ENCODE measurements around the gene FBXO10.
"Not testable (repeated sequence)": the region's sequence is repeated elsewhere in the genome, so short reads cannot be mapped to it uniquely, and the experiment has no call there.

The FBXO10 gene

DNA sequence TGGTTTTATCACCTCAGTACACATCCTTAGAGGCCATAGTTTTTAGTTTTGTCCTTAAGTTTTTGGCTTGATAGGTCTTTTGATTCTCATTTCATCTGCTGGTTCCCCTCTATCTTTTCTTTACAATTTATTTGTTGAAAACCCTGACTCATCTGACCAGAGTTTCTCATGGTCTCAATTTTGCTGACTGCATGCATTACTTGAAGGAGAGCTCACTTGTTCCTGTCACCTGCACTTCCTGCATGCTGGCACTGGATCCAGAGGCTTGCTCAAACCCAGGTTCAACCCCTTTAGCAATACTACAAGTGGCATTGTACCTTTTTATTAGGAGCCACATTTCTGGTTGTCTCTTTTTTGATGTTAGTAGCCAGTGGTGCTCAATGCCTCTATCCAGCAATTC is 26.7 kb downstream of the FBXO10 start:
- DNase-seq: no peak

- DNase-seq: no peak
These were observed 28.8 kb downstream of the FBXO10 start for GRCh38 chr9:37547328-37547878.

- DNase-seq: no peak
These were observed 32.7 kb downstream of the FBXO10 start for GRCh38 chr9:37543468-37543867.

DNA sequence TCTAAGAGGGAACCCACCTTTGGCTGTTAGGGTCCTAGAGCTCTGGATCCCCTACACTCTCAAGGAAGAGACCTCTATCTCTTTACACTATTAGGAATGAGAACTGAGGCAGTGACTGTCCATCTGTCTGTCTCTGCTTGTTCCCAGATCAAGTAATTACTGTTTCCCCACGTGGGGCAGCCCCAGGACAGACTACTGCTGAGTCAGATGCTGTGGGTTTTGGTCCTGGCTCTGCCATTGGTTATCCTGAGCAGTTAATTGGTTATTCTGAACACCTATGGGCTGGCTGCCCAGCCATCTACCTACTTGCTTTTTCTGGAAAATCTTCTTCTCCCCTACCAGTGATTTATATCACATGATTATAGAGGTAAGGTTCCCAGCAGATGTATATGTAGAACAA is 33.3 kb downstream of the FBXO10 start:
- DNase-seq: no peak

- no peak for DNase-seq
These were observed 33.7 kb downstream of the FBXO10 start for GRCh38 chr9:37542488-37542887.

DNA sequence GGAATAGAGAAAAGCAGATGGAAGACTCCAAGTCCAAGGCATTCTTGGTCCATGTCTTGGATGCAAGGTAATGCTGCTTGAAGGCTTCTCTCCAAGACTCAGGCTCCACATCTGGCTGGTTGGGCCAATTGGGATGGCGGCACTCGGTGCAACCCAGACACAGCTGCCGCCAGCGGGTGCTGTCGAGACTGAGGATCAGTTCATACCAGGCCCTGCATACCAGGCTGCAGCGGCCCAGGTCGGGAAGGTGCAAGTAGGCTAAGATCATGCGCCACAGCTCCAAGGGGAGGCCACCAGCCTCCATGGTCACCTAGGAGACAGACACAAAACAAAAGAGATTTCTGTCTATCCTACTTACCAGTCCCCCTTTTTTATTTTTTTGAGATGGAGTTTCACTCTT is 34.7 kb downstream of the FBXO10 start:
- DNase-seq: no peak

DNA sequence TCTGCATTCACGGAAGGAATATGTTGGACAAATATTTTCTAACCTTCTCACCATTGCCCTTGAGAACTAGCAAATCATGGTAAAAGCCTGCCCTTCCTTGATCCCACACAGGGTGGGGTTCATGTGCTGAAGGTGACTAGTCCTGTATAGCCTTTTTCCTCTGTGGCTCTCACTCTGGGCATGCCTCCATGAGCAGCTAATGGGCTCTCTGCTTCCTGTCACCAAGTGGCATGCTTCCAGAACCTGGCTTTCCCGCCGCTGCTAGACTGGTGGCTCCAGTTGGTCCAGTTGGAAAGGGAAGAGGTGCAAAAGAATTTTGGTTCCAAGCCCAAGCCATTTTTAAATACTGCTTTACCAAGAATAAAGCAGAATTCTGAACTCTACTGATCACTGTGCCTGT is 35.5 kb downstream of the FBXO10 start:
- DNase-seq: no peak

- no peak for DNase-seq
These were observed 36.5 kb downstream of the FBXO10 start for GRCh38 chr9:37539634-37540033.

- no peak for DNase-seq
These were observed 38.1 kb downstream of the FBXO10 start for GRCh38 chr9:37538099-37538498.

- DNase-seq: no peak
These were observed 41.3 kb downstream of the FBXO10 start for GRCh38 chr9:37534901-37535300.

- no peak for DNase-seq
These were observed 41.8 kb downstream of the FBXO10 start for GRCh38 chr9:37534412-37534811.

- no peak for DNase-seq
These were observed 44.5 kb downstream of the FBXO10 start for GRCh38 chr9:37531699-37532098.

GRCh38 chr9:37528652-37529471 is 47.3 kb downstream of the FBXO10 start:
- DNase-seq: no peak

DNA sequence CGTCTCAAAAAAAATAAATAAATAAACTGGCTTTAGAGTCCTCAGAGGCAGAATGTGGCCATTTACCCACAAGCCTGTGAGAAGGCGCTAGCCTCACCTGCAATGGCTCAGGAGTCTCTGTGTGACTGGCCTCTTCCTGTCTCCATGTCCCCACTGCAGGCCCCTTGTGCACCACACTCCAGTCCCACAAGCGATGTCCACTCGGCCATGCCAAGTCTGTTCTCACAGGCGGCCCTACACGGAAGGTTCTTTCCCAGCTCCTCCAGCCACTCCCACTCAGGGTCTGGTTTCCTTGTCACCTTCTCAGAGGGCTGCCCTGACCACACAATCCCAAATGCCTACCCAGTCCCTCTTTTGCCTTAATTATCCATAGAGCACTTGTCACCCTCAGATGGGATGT is 52.3 kb downstream of the FBXO10 start:
- no peak for DNase-seq

- DNase-seq: no peak
These were observed 53.2 kb downstream of the FBXO10 start for GRCh38 chr9:37522971-37523370.

DNA sequence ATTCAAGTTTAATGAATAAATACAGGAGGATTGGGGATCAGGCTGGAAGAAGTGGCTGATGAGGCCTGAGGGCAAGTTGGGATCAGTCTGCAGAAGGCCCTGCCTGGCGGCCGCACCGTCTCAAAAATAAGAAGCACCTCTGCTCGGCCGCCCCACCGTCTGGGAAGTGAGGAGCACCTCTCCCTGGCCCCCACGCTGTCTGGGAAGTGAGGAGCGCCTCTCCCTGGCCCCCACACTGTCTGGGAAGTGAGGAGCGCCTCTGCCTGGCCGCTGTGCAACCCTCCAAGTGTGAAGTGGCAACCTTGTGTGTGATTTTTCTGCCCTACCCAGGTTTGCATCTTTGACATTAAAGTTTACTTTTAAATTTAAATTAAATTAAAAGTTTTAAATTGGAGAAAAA is 55.1 kb downstream of the FBXO10 start:
- DNase-seq: no peak

DNA sequence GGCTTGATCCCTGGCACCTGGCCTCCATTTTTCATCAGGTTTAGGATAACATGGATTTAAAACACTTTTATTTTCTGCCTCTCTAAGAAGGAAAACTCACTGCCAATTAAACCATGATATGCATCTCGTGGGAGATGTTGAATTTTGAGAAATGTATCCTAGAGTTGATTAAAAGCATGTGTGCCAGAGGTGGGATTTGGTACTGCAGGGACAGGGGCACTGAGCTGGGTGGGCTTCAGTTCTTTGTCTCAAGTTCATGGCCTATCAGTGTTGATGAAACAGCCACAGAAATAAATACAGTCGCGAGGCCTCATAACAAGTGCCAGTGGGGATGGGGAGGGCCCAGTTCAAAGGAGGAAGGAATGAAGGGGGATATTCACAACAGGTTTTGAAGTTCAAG is 55.5 kb downstream of the FBXO10 start:
- DNase-seq: no peak

DNA sequence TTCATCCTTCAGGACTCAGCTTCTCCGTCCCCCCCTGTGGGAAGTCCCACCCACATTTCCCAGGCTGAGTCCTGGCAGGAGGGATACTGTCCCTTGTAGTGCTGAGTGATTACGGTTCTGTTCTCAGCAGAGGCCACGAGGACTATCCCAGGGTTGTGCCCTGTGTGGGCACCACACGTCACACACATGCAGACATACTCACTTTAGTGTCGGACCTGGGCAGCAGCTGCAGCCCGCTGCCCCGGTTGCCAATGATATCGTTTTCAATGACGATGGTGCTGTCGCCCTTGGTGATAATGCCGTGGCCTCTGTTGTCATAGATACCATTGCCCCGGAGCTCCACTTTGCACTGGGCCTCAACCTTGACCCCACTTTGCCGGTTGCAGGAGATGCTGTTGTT is 58.3 kb downstream of the FBXO10 start:
- no peak for DNase-seq

- no peak for DNase-seq
These were observed 60.4 kb downstream of the FBXO10 start for GRCh38 chr9:37515620-37516258.

DNA sequence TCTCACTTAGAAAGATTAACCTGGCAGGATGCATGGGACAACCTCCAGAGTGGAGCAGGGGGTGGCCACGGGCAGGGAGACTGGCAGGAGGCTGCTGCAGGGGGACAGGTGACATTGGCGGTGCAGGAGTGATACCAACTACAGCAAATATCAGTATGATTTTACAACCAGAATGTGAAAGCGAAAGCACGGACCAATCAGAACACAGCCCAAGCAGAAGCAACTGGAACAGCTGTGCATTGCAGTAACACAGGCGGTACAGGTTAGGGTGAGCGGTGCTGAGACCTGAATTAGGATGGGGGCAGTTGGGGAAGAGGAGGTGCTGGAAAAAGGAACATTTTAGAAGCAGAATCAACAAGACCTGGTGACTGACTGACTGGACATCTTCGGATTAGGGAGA is 61.2 kb downstream of the FBXO10 start:
- DNase-seq: no peak

GRCh38 chr9:37514415-37514814 is 61.8 kb downstream of the FBXO10 start:
- DNase-seq: not testable (repeated sequence)

GRCh38 chr9:37512437-37512836 is 63.7 kb downstream of the FBXO10 start:
- DNase-seq: no peak

DNA sequence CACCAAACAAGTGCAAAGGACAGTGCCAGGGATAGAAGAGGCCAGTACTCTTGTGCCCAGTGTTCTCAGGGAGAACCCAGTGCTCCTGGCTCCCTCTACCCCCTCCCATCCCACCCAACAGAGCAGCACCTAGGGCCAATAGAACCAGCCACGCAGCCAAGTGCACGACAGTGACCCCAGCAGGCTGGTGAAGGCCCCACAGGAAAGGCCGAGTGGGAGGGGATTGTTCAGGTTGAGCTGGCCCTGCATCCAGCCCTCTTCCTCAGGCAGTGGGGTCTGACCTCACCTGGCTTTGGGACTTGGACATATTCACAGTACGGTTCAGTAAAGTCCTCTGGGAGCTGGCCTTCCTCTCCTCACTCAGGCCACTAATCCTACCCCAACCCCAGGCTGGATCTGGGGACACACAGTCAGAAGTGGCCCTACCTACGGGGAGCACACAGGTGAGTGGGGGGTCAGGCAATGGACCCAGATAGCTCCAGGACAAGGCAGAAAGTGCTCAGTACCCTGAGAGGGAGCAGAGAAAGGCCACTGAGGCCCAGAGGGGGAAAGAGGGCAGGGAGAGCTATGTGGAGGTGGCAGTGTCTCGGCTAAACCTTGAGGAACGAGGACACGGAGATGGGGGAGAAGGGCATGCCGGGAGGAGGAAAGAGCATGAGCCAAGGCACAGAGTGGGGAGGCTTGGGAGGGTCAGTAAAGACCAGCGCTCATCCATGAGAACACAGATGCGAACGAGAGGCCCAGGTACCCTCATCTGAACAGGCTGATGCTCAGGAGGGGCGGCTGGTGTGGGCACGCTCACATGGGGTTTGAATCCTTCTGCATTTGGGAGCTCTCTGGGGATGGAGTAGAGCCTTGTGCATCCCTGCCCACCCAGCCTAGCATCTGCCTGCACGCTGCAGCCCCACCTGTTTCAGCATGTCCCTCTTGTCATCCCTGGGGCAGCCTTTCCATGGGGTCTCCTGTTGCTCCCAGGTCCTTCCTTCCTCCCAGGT is 64.9 kb downstream of the FBXO10 start:
- DNase-seq: no peak
